ENCODE measurements around the gene SMURF1. TPM values are rescaled to one million over a fixed set of nuclear protein-coding genes. Genes with fewer than 3 reads are reported as not detected.

SMURF1 gene
- total RNA-seq, 2 experiments from 2014 or later = 30.0 to 32.4 TPM

GRCh38 chr7:99061001-99061776, 82.7 kb downstream of the SMURF1 start:
- no peak overlapping the region for H3K4me3 ChIP-seq (ENCODE audit: low read length)
- peak overlapping the region; percentile 22 for H3K27ac Mint-ChIP-seq
- no peak overlapping the region for H3K27ac ChIP-seq (ENCODE audit: low read depth in 1 of 2, low read length in 2 of 2)
- ChIA-PET POLR2A (interaction anchor here (0.6 kb wide), 1 partner anchor 16 kb away, joined by 4 read pairs; no protein-coding TSS in a partner anchor), CTCF (no interaction called here)
- DNase-seq (no peak), ATAC-seq (ENCODE audit: poor library complexity) (no peak)
- no peaks in the 10 kb centered on the region for H3K9me3 Mint-ChIP-seq
- no peak overlapping the region for H3K4me3 Mint-ChIP-seq
- no peaks in the 10 kb centered on the region for H3K27me3 ChIP-seq (ENCODE audit: control insufficient read depth in 1 of 2, insufficient read depth in 2 of 2, low read length in 2 of 2)
- intact Hi-C loops (cut with DNase I, micrococcal nuclease) = no loop called here
- H3K36me3 ChIP-seq (ENCODE audit: insufficient read depth, low read length) = peaks cover 12% of the 10 kb centered on the region
- peaks cover 31% of the 10 kb centered on the region for H3K4me1 Mint-ChIP-seq (ENCODE audit: low read depth)
- peaks cover 26% of the 10 kb centered on the region for H3K36me3 Mint-ChIP-seq (ENCODE audit: low read depth)
- no peaks in the 10 kb centered on the region for H3K9me3 ChIP-seq (ENCODE audit: control insufficient read depth in 1 of 2, insufficient read depth in 1 of 2, low read length in 2 of 2)
- no peak for TF ChIP-seq CTCF (IDR thresholded peaks at IDR 0.05)
- H3K4me1 ChIP-seq (ENCODE audit: insufficient read depth, low read length) = no peaks in the 10 kb centered on the region
- no peaks in the 10 kb centered on the region for H3K27me3 Mint-ChIP-seq

- ATAC-seq (ENCODE audit: poor library complexity) (no peak), DNase-seq (no peak)
- Mint-ChIP-seq H3K36me3 (ENCODE audit: low read depth) (peaks cover 80% of the 10 kb centered on the region), H3K27me3 (no peaks in the 10 kb centered on the region), H3K4me1 (ENCODE audit: low read depth) (no peaks in the 10 kb centered on the region), H3K27ac (no peak overlapping the region), H3K9me3 (no peaks in the 10 kb centered on the region), H3K4me3 (no peak overlapping the region)
- intact Hi-C loops (cut with DNase I, micrococcal nuclease) = no loop called here
- TF ChIP-seq CTCF (IDR thresholded peaks at IDR 0.05) = no peak
- H3K9me3 ChIP-seq (ENCODE audit: control insufficient read depth in 1 of 2, insufficient read depth in 1 of 2, low read length in 2 of 2) = no peaks in the 10 kb centered on the region
- CTCF ChIA-PET = no interaction called here
- H3K4me3 ChIP-seq (ENCODE audit: low read length) = no peak overlapping the region
- peaks cover 62% of the 10 kb centered on the region for H3K36me3 ChIP-seq (ENCODE audit: insufficient read depth, low read length)
- H3K4me1 ChIP-seq (ENCODE audit: insufficient read depth, low read length) = no peaks in the 10 kb centered on the region
- POLR2A ChIA-PET = no interaction called here
- no peak overlapping the region for H3K27ac ChIP-seq (ENCODE audit: low read depth in 1 of 2, low read length in 2 of 2)
- H3K27me3 ChIP-seq (ENCODE audit: control insufficient read depth in 1 of 2, insufficient read depth in 2 of 2, low read length in 2 of 2) = no peaks in the 10 kb centered on the region
Measured at GRCh38 chr7:99054781-99055180, 89.1 kb downstream of the SMURF1 start.

- Histone ChIP-seq H3K36me3 (ENCODE audit: insufficient read depth, low read length) (peaks cover 80% of the 10 kb centered on the region), H3K9me3 (ENCODE audit: control insufficient read depth in 1 of 2, insufficient read depth in 1 of 2, low read length in 2 of 2) (no peaks in the 10 kb centered on the region), H3K4me3 (ENCODE audit: low read length) (no peak overlapping the region), H3K4me1 (ENCODE audit: insufficient read depth, low read length) (no peaks in the 10 kb centered on the region), H3K27me3 (ENCODE audit: control insufficient read depth in 1 of 2, insufficient read depth in 2 of 2, low read length in 2 of 2) (no peaks in the 10 kb centered on the region), H3K27ac (ENCODE audit: low read depth in 1 of 2, low read length in 2 of 2) (no peak overlapping the region)
- intact Hi-C loops (cut with DNase I, micrococcal nuclease) = no loop called here
- DNase-seq (no peak), ATAC-seq (ENCODE audit: poor library complexity) (no peak)
- Mint-ChIP-seq H3K9me3 (no peaks in the 10 kb centered on the region), H3K36me3 (ENCODE audit: low read depth) (peaks cover 93% of the 10 kb centered on the region), H3K4me3 (no peak overlapping the region), H3K27ac (peak overlapping the region; percentile 29), H3K4me1 (ENCODE audit: low read depth) (no peaks in the 10 kb centered on the region), H3K27me3 (no peaks in the 10 kb centered on the region)
- CTCF ChIA-PET = no interaction called here
- POLR2A ChIA-PET = interaction anchor here (1.0 kb wide), 1 partner anchor 94 kb away, joined by 3 read pairs; no protein-coding TSS in a partner anchor
- TF ChIP-seq CTCF (IDR thresholded peaks at IDR 0.05) = no peak
Measured at GRCh38 chr7:99050971-99051370, 92.9 kb downstream of the SMURF1 start.

Data from CD4-positive, alpha-beta T cell (primary cell).